Suppressor macrophage (primary cell): Measurements from ENCODE around the gene GTF2E1.
A peak's percentile ranks its signal among the peaks of the same experiment; 100 is the strongest.
"Not testable (repeated sequence)": the region's sequence is repeated elsewhere in the genome, so short reads cannot be mapped to it uniquely, and the experiment has no call there.

Experiments
- DNase-seq, 4 experiments: peaks; one replicate each; pipeline ENCODE4 v3.0.0-alpha.2; 2020 to 2022
- total RNA-seq, 17 experiments: gene quantifications; one replicate each; lab custom pipeline; 2026; ENCODE audit warnings: mixed read lengths in 6 of 17, inconsistent platforms in 3 of 17; lab: John Stamatoyannopoulos, UW

Gene GTF2E1
- 11.0 to 31.5 (median 23.4) reads per million in 17 experiments for total RNA-seq

DNA sequence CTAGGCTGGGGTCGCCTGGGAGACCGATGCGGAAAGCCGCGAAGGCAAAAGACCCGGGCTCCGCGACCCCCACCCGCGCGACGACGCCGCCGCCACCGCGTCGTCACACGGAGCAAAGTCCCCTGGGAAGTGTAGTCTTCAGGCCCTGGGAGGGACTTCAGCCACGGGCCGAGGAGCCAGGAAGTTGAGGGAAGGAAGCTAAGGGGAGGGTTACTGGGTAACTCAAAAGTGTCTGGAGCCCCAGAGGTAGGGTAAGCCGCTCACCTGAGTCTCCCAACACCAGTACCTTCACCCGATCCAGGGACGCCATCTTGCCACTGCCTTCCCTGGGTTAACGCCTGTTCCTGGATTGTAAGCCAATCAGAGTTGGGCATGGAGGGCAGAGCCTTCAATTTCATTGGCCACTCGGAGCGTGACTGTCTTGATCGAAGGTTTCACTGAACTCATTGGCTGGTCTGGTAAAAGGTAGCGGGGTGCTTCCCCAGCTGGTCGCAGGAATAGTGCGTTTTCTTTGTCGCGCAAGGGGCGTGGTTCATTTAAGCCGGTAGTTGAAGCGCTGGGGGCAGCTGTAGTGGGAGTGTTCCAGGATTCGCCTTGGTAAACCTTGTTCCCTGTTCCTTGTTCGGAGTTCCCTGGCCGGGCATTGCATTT lies at the start of gene GTF2E1, which contains the start of gene RABL3:
GTF2E1 (plus strand) TSS at position 547 of the 651 bp plus-strand sequence. CDS start 7,809 bp downstream, outside the sequence.
RABL3 (minus strand) TSS at position 319 of the 651 bp plus-strand sequence; CDS start at position 310, 9 bp downstream.
- peak; percentile 98 to 99 (median 99) for DNase-seq

DNA sequence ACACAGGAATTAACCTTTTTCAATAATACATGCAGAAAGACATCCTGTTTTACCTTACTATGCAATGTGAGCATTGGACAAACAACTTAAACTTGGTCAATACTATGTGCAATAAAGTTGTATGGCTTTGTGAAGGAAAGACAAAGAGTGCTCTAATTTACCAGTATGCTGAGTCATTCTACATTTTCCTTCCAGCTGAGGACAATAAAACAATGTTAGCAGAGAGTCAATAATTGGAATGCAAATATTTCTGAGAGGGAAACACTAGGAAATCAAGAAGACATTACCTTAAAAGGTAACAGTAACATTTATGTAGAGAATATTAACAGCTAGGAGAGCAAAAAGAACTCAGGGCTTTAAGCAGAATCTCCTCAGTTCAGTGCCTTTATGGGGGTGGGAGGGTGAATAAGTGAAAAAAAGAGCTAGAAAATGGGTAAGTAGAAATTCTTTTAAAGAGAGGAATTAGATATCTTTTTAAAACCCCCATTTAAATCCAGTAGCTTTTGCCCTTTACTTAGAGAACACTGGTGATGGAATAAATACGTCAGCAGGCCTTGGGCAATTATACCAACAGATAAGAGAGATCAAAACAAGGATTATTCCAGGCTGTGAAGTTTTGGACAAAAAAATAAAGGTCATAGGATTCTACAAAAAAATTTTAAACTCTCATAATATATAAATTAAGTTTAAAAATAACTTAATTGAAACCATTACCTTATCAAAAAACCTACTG lies 48.9 kb upstream of the GTF2E1 start:
- DNase-seq = no peak

DNA sequence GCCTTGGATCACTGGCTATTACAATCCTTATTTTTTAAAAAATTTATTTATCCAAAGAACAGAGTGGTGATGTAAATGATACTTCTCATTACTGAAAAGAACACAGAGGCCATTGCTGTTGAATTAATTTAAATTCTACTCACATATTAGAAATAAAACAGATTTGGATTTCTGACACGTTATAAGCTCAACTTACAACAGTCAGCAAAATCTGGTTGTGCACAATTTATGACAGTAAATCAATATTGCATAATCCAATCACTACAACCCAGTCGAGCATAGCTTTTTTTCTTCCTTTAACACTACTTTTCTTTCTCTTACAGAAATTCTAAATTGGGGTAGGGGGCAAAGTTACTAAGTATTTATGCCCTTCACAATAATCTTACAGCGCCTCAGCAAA lies 43.2 kb upstream of the GTF2E1 start:
- DNase-seq = no peak

DNA sequence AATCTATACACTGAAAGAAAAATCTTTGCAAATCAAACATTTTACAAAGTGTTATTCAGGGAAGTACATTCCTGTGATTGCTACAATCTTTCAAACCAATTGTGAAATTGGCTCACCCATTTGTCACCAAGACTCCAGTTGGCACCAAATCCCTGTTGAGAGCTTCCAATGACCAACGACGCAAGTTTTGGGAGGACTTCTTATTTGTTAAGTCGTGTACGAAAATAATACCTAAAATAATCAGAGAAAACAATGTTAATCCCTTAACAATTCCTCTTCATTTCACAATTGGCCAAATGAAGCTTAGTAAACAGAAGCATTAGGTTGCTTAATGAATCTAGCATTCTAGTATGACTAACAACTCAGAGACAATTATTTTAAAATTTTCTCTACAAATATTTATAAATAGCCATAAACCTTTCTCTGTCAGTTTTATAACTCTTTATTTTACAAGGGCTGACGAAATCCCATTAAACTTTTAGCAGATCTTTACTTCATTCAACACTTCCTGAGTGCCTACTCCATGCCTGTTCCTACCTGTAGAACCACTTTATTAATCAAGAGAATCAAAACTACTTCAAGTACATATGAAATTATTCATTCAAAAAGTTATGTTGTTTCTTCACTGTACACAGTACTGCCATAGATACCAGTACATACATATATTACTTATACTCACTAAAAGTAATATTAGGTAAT lies 36.5 kb upstream of the GTF2E1 start:
- no peak for DNase-seq

DNA sequence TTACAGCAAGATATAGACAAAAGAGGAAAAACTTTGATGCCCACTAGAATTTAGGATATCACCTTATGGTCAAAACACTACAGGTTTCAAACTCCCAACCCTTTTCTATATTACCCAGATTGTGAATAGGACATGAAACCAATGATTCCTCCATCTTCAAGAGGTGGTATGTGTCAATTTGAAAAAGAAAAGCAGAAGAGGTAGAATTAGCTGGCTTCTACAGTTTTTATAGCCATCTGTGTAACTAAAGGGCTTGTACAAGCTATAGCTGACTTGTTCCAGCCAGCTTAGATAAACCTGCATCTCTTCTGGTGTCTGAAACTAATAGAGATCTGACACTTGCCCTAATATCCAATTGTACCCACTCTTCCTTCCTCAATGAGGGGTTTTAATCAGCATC lies 35.6 kb upstream of the GTF2E1 start:
- no peak for DNase-seq

DNA sequence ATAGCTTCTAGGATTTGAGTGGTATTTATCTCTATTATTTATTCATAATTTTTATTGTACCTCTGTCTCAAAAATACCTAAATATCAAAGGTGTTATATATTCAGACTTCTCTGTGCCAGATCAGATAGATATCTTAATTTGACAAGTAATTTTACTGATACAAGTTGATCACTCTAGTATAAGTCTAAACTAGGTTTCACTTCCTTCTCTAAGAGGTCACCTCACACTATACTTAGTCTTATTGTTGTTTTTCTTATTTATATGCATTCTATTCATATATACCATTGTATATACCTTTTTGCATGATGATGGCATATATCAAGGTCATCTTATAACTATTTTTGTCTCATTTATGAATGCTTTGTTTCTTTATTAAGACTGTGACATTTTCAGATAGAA lies 34.1 kb upstream of the GTF2E1 start:
- no peak for DNase-seq

DNA sequence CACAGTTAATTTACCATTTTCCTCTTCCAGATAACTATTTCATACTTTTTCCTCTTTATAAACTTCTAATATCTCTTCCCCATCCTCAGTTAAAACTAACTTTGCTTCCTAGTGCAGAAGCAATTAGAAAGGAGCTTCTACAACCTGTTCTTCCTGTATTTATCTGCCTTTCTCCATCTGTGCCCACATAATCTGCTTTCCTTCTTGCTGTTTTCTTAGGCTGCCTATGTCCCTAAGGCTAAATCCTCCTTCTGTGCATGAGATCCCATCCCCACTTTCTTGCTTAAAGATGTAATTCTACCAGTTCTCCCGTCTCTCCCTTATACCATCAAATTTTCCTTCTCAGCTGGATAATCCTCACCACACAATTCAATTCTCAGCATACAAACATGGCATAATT lies 32.2 kb upstream of the GTF2E1 start:
- no peak for DNase-seq

DNA sequence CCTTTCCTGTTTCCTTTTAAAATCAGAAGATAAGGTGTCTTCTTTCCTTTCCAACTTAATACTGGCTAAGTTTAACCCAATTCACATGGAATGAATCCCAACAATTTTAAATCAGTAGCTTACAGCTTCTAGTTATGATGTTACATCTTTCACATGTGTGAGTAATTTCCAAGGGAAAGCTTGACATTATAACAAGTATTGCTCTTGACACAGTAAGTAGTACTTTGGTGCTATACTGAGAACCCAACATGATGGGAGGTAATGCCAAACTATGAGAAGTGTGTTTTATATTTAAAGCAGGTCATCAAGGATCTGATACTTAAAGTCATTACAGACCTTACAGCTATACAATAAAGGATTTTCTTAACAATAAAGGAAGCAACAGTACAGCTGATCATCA lies 29.3 kb upstream of the GTF2E1 start:
- no peak for DNase-seq

DNA sequence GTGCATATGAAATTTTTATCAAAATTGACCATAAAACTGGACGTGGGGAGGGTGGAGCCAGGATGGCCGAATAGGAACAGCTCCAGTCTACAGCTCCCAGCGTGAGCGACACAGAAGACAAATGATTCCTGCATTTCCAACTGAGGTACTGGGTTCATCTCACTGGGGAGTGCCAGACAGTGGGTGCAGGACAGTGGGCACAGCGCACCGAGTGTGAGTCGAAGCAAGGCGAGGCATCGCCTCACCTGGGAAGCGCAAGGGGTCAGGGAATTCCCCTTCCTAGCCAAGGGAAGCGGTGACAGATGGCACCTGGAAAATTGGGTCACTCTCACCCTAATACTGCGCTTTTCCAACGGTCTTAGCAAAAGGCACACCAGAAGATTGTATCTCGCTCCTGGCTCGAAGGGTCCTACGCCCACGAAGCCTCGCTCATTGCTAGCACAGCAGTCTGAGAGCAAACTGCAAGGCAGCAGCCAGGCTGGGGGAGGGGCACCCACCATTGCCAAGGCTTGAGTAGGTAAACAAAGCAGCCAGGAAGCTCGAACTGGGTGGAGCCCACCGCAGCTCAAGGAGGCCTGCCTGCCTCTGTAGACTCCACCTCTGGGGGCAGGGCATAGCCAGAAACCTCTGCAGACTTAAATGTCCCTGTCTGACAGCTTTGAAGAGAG lies 23.2 kb upstream of the GTF2E1 start:
- DNase-seq = not testable (repeated sequence)

DNA sequence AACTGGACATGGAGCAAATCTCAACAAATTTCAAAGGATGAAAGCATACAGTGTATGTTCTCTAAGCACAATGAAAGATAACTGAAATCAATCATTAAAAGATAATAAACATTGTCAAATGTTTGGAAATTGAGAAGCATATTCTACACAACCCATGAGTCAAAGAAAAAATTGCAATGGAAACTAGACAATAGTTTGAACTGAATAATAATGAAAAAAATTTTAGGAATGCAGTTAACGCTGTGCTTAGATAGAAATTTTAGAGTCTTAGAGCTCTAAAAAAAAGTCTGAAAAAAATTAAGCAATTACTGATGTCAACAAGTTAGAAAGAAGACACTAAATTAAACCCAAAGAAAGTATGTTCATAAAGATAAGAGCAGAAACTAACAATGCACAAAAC lies 15.8 kb upstream of the GTF2E1 start:
- DNase-seq = no peak

DNA sequence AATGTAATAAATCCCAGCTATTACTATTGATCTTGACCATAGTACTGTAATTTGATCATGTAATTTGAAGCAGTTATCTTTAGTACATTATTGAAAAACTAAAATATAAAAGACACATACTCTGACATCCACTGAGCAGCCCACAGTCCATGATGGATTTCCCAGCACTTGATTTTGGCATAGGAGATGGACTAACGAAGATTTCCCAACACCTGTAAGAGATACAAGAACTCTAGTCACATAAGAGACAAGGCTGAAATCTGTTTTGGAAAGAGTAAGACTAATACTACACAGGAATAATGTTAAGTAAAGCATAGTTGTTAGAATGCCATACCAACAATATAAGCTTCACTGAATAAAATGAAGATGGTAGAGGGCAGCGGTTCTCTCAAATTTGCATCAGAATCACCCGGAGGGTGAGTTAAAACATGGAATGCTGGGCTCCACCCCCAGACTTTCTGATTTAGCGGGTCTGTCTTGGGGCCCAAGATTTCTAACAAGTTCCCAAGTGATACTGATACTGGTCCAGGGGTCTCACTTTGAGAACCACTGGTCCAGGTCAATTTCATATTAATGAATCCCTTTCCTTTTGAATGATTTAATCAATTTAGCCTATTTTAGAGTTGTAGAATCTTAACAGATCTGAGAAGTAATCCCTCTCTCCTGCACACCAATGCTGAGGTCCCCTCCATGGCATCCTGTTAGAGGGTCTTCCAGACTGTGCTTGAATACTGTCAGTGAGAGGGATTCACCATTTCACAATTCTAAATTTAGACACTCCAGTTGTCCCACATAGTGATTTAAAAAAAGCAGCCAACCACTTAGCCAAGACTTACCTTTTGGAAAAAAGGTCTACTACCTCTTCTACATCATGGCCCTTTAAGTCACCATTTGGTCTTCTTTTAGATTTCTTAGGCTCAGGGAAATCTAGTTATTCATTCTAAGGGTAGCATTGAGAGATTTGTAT lies 11.7 kb upstream of the GTF2E1 start:
- DNase-seq = no peak

DNA sequence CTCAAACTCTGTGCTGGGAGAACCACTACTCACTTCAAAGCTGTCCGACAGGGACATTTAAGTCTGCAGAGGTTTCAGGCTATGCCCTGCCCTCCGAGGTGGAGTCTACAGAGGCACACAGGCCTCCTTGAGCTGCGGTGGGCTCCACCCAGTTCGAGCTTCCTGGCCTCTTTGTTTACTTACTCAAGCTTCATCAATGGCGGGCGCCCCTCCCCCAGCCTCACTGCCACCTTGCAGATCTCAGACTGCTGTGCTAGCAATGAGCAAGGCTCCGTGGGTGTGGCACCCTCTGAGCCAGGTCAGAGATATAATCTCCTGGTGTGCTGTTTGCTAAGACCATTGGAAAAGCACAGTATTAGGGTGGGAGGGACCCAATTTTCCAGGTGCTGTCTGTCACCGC lies 4.5 kb upstream of the GTF2E1 start:
- DNase-seq = not testable (repeated sequence)

DNA sequence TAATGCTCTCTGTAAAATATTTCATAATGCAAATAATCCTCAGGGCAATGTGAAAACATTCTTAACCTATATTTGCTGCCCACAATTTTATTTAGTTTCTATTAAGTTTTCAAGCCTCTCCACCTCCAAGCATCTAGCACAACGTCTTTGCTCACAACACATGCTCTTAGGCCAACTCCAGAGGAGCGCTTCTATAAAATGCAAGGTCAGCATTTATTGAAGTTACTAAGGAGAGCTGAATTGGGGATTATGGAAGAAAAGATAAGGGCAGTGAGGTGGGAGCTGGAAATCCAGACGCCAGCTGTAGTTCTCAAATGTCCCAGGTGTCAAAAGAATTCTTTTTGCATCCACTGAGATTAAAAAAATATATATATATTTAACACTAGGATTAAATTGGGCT lies 1.2 kb upstream of the GTF2E1 start:
- no peak for DNase-seq

DNA sequence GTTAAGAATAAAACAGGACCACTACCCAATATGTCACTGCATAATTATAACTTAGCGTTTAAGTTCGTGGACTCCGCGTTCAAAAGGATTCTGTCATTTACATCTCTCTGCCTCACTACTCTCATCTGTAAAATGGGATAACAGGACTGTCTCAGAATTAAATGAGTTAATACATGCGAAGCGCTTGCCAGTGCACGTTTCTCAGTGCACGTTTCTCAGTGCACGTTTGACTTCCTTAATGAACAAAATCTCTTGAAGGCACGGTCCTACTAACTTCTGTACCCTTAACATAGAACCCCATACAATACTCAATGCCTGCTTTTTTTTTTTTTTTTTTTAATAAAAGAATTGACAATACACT lies 727 bp upstream of the GTF2E1 start:
- peak in 1 of 4 experiments; percentile 45 for DNase-seq

DNA sequence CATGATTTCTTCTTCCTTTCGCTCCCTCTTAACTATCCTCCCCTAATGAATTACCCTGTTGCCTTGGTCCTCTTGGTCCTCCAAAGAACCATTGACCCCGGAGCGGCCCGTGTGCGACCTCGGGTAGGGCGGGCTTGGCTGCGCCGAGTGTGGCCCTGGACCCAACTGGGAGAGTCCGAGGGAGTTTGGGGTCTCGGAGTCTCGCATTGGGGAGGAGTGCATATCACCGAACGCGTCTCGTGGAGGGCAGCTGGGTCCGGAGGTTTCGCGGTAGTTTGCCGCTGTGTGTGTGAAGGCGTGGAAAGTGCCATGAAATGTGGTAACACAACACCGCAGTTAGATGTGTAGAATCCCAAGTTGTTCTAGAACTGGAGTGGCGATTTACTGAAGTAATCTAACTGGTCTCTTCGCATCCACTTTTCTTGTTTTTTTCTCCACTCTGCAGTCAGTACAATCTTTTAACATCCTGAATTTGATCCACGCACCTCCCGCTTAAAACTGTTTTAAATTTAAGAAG lies 363 bp downstream of the GTF2E1 start:
- DNase-seq = peak in 2 of 4 experiments; percentile 44 to 49

DNA sequence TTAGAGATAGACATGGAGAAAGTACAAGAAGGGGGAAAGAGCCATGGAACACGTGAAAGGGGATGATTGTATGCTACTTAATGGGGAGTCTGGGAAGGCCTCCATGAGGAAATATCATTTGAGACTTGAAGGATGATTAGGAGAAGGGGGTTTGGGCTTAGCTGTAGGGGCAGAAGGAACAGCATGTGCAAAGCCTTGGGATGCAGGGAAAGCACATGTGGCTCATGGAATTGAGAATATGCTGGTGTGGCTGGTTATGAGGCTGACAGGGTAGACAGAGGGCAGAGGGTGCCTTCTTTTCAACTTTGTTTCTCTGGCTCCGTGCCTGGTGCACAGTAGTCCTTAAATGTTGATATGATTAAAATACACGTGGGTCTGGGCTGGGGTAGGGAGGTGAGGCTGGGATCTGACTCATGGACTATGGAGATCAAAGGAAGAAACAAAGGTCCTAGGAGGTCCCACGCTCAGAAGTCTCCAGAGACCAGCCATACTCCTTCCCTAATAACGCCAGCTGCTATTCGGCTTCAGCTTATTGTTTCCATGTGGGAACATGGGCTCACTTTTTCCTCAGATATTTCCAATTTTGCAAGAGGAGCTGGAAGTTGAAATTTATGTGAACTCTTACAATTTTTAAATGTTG lies 1.1 kb downstream of the GTF2E1 start:
- no peak for DNase-seq

DNA sequence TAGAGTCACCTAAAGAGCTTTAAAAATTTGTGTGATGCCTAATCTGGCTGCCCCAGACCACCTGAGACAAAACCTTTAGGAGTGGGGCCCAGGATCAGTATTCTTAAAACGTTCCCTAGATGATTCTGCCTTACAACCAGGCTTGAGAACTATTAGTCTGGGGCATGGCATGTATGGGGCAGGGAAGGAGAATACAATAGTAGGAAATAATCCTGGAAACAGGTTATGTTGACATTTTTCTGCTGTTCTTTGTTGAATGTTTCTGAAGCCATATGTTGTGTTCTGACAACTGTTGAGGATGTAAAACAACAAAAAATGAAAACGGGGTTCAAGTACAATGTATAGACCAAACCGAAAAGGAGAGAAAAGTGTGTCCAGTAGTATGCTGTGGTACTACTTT lies 2.9 kb downstream of the GTF2E1 start:
- DNase-seq = no peak

DNA sequence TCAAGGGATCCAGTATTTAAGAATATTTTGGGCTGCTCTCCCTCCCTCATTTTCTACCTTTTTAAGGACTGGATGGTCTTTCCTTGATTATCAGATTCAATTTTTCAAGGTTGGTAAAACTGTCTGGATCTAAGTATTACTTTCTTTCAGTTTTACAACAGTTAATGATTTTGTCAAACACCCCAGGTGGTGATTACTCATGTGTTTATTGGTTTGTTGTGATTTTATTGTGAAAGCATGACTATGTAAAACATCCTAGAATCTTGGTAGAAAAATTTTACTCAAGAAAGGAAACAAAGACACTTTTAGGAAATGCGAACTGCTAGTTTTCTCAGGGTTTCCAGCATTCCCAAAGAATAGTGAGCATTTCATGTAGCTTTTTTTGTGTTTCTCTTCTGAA lies 7.3 kb downstream of the GTF2E1 start:
- no peak for DNase-seq

DNA sequence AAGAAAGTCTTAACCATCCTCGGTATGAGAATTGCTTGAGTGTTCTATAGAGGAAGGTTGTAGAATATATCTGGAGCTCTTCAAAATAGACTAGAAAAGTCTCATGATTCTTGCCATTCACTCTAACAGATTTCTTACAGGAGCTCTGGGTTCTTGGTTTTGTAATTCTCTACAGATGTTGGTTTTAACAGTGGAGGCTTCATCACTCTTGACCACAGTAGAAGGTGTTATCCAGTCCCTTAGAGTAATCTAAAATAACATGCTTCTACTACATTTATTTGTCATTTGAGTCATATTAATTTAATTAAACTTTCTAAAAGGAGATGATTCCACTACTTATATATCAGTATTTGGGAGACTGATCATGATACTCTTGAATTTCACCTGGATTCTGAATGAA lies 9.7 kb downstream of the GTF2E1 start:
- DNase-seq = no peak

DNA sequence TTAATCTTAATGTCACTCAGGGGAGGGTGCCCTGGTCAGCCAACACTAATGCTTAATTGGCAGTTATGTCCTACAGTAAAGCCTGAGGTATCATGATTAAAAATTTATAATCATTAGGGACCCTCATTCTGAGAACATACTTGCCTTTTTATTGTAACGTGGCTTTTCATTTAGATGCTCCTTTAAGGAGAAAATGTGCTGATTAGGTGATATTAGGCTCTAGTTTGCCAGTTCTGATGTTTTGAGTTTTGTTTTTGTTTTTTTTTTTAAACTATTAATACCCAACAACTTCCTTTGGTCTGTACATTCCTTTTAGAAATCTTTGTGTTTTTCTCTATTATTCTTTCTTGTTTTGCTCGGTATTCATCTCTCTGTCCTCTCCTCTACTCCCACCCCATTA lies 10.3 kb downstream of the GTF2E1 start:
- DNase-seq = no peak

DNA sequence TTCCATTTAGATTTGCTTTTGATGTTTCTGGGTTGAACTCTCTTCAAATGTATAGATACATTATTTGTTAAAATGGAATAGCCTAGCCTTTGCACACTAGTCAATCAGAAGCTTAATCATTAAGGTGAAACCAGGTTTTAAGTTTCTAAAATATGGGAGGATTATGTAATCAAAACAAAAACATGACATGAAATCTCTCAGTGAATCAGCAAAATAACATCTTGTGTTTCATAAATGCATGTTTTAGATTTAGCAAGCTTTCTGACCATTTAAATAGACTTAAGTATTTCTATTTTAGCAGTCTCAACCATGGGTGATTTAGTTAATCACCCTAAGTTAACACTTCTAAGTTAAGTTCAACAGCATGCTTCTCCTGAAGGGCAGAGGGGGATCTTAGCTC lies 11.3 kb downstream of the GTF2E1 start:
- DNase-seq = peak in 1 of 4 experiments; percentile 1
